Lung (tissue), 12 donors: ENCODE data around the gene ASTN2. TPM values are rescaled to one million over a fixed set of nuclear protein-coding genes. Genes with fewer than 3 reads are reported as not detected.

Experiments used
- ATAC-seq: fragments of 200-7000 bp; cut with Tn5 transposase; one replicate; pipeline ENCODE4 v1.9.1; 2020; ENCODE audit warnings: moderate number of reproducible peaks; ENCODE audit not compliant: insufficient read depth, low FRiP score
- DNase-seq, 3 donors: peaks; one replicate each; pipeline ENCODE4 v3.0.0-alpha.2; 2013 to 2017
- H3K27ac ChIP-seq, 2 donors: one replicate each; pipeline ENCODE4 v1.5.1; 2013; ENCODE audit warnings: mild to moderate bottlenecking in 2 of 2, moderate library complexity in 2 of 2, control low read depth in 1 of 2, inconsistent platforms in 1 of 2, low read depth in 1 of 2, low read length in 1 of 2
- H3K27me3 ChIP-seq, 3 donors: one replicate each; pipeline ENCODE4 v1.5.1; 2013; ENCODE audit warnings: low read length in 2 of 3; ENCODE audit not compliant: control insufficient read depth in 3 of 3, insufficient read depth in 3 of 3
- H3K36me3 ChIP-seq, 4 donors: one replicate each; pipeline ENCODE4 v1.5.1; 2013; ENCODE audit warnings: low read length in 4 of 4, mild to moderate bottlenecking in 1 of 4, moderate library complexity in 1 of 4; ENCODE audit not compliant: control insufficient read depth in 4 of 4, insufficient read depth in 4 of 4
- H3K4me1 ChIP-seq, 5 donors: one replicate each; pipeline ENCODE4 v1.5.1; 2013; ENCODE audit warnings: low read length in 5 of 5, mild to moderate bottlenecking in 2 of 5, moderate library complexity in 1 of 5; ENCODE audit not compliant: control insufficient read depth in 5 of 5, insufficient read depth in 5 of 5
- H3K4me3 ChIP-seq: one replicate; pipeline ENCODE4 v1.5.1; 2013; ENCODE audit warnings: mild to moderate bottlenecking, control low read depth, moderate library complexity
- H3K9ac ChIP-seq, 2 donors: one replicate each; pipeline ENCODE4 v1.5.1; 2013; ENCODE audit warnings: low read length in 2 of 2, control low read depth in 1 of 2; ENCODE audit not compliant: insufficient read depth in 1 of 2
- H3K9me3 ChIP-seq, 4 donors: one replicate each; pipeline ENCODE4 v1.5.1; 2013; ENCODE audit warnings: low read length in 3 of 4, mild to moderate bottlenecking in 1 of 4, moderate library complexity in 1 of 4; ENCODE audit not compliant: control insufficient read depth in 4 of 4, insufficient read depth in 3 of 4
- WGBS, 2 donors: extraction: QIAGEN DNeasy Blood & Tissue Kit; methylation state at CpG; one replicate each; pipeline ENCODE4 v1.1.7; 2013; 5-methylcytosine and 5-hydroxymethylcytosine counted together
- polyA plus RNA-seq, 2 donors: library from polyadenylated mRNA; stranded (reverse); fragments of 200-250 nt; gene quantifications; one replicate each; pipeline ENCODE4 v1.2.1, GENCODE V29; 2013
- total RNA-seq, 2 donors: library from RNA; depleted of rRNA in 1 of 2; stranded (reverse); fragments of >200 nt in 1 of 2; gene quantifications; one replicate each; pipeline ENCODE4 v1.2.1, GENCODE V29; 2014 to 2021
- TF ChIP-seq, protein P1 (sequence below): IDR thresholded peaks from 2 replicates; pipeline ENCODE4 v1.5.1; 2012; ENCODE audit warnings: mild to moderate bottlenecking; ENCODE audit errors: control extremely low read depth, extremely low read depth
- donor health status: control.
- donor health status: control.
- donor health status: Bipolar disorder and iron deficiency.
- donor health status: healthy.
- donor health status: DM: yes; HTN: yes; CAD: no.

ASTN2 gene
- total and polyA plus RNA-seq, 4 donors: 1.4 to 7.0 (median 3.3) TPM

DNA sequence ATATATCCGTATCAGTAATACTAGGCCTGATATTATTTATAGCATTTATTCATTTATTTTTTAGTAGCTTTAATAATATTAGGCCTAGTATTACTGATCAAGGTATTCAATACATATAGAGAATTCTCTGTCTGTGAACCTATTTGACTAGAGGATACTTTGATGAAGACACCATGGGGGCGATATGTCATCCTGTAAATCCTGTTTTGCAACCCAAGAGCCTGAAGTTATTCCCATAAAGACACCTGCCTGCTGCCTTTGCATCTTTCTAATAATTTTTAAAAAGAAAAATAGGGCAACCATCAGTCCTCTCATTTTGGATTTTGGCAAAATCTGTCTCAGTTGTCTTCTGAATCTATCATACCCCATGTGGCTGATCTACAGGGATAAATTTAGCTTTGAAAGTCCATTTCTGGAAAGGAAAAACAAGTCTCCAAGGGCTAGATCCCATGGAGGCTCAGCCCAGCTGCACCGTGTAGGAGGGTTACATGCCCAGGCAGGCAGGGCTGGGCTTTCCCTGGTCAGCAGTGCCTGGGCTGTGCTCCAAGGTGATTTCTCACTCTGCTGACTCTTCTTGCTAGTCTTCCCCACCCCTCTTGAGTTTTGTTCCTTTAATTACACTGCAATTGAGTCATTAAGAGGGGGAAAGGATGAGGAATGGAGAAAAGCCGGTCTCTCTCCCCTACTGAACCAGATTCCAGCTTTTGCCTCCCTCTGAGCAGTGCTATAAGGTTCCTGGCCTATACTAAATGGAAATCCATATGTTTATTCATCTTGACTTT lies 558.8 kb downstream of the ASTN2 start:
- Histone ChIP-seq H3K9me3 (no peaks in the 10 kb centered on the region), H3K27ac (no peak overlapping the region), H3K27me3 (no peaks in the 10 kb centered on the region), H3K36me3 (no peaks in the 10 kb centered on the region), H3K9ac (no peak overlapping the region), H3K4me1 (no peaks in the 10 kb centered on the region), H3K4me3 (no peak overlapping the region)
- TF ChIP-seq, protein P1, sequence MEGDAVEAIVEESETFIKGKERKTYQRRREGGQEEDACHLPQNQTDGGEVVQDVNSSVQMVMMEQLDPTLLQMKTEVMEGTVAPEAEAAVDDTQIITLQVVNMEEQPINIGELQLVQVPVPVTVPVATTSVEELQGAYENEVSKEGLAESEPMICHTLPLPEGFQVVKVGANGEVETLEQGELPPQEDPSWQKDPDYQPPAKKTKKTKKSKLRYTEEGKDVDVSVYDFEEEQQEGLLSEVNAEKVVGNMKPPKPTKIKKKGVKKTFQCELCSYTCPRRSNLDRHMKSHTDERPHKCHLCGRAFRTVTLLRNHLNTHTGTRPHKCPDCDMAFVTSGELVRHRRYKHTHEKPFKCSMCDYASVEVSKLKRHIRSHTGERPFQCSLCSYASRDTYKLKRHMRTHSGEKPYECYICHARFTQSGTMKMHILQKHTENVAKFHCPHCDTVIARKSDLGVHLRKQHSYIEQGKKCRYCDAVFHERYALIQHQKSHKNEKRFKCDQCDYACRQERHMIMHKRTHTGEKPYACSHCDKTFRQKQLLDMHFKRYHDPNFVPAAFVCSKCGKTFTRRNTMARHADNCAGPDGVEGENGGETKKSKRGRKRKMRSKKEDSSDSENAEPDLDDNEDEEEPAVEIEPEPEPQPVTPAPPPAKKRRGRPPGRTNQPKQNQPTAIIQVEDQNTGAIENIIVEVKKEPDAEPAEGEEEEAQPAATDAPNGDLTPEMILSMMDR: no peak
- WGBS, 2 donors: 57 to 63% methylated on average over 4 of the region's 4 CpGs
- ATAC-seq (no peak), DNase-seq (no peak)

DNA sequence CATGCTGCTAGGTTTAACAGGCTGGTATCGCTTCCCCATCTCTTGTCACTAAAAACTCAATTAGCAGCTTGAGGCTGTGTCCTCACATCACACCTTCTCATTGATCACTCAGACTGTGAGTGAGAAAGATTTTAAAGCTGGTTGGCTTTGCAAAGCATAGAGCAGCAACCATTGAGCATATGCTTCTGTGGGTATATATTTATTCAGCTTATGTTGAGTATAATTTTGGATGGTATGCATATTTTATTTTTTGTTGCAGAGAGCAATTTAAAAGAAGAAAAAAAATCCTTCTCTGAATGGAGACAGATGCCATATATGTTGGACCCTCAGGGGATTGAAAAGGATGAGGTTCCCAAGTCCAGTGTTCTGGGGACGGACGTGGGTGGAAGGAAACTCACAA lies 565.1 kb downstream of the ASTN2 start:
- no peak overlapping the region for H3K9ac ChIP-seq
- H3K4me1 ChIP-seq: no peaks in the 10 kb centered on the region
- DNase-seq (no peak), ATAC-seq (no peak)
- H3K36me3 ChIP-seq: no peaks in the 10 kb centered on the region
- TF ChIP-seq, protein P1: no peak
- H3K27ac ChIP-seq: no peak overlapping the region
- H3K27me3 ChIP-seq: peaks cover 0 to 2% (median 0%) of the 10 kb centered on the region in 3 donors
- WGBS, 2 donors: 78 to 91% methylated on average over 3 of the region's 3 CpGs
- no peak overlapping the region for H3K4me3 ChIP-seq
- H3K9me3 ChIP-seq: no peaks in the 10 kb centered on the region

- Histone ChIP-seq H3K36me3 (no peaks in the 10 kb centered on the region), H3K4me3 (no peak overlapping the region), H3K4me1 (peaks cover 0 to 4% (median 0%) of the 10 kb centered on the region in 5 donors), H3K27ac (no peak overlapping the region), H3K9me3 (peaks cover 0 to 3% (median 0%) of the 10 kb centered on the region in 4 donors), H3K27me3 (peaks cover 0 to 2% (median 0%) of the 10 kb centered on the region in 3 donors), H3K9ac (no peak overlapping the region)
- DNase-seq (peak; percentile 33 to 50 (median 35)), ATAC-seq (no peak)
- TF ChIP-seq, protein P1: no peak
Observed at GRCh38 chr9:116844621-116845020, 570.2 kb downstream of the ASTN2 start.
